Bladder microvascular endothelial cell (primary cell): Measurements from ENCODE around the gene KCNH3. TPM values are rescaled to one million over a fixed set of nuclear protein-coding genes. Genes with fewer than 3 reads are reported as not detected.

Source experiments
- total RNA-seq: library from RNA; depleted of rRNA; stranded (reverse); fragments of >200 nt; gene quantifications from 2 replicates; pipeline ENCODE4 v1.2.3, GENCODE V29; 2014

Gene KCNH3
- 0.06 TPM in 1 of 2 replicates, not detected in the other for total RNA-seq

GRCh38 chr12:49538510-49539403 lies at the start of gene KCNH3:
Gene KCNH3 (plus strand): TSS chr12:49539030. CDS start chr12:49539417, 387 bp downstream.

GRCh38 chr12:49567611-49568441 lies 29.0 kb downstream of the KCNH3 start, which contains the start of gene MCRS1:
Gene MCRS1 (minus strand): TSS chr12:49568142. CDS start chr12:49566731, 1,411 bp downstream.

GRCh38 chr12:49605539-49605938 lies 66.7 kb downstream of the KCNH3 start, which contains the start of gene FAM186B:
Gene FAM186B (minus strand): TSS chr12:49605639. CDS start chr12:49605477, 162 bp downstream.

Other genes with a start within 250 kb of the KCNH3 start
- gene PRPH, start 243.9 kb upstream of the KCNH3 start, total RNA-seq: not detected in 2 replicates
- gene TROAP, start 215.8 kb upstream of the KCNH3 start, total RNA-seq: 5.3 and 12.5 TPM in 2 replicates
- under 0.01 TPM in 1 of 2 replicates, not detected in the other for gene C1QL4, start 201.8 kb upstream of the KCNH3 start, total RNA-seq
- 0.16 and 0.94 TPM in 2 replicates for gene DNAJC22, start 192.1 kb upstream of the KCNH3 start, total RNA-seq
- 20.2 and 31.6 TPM in 2 replicates for gene SPATS2, start 171.6 kb upstream of the KCNH3 start, total RNA-seq
- 52.9 and 55.5 TPM in 2 replicates for gene MCRS1, start 29.1 kb downstream of the KCNH3 start, total RNA-seq
- under 0.01 and 0.06 TPM in 2 replicates for gene FAM186B, start 66.6 kb downstream of the KCNH3 start, total RNA-seq
- gene PRPF40B, start 84.5 kb downstream of the KCNH3 start, total RNA-seq: 2.1 and 5.3 TPM in 2 replicates
- 61.7 and 123 TPM in 2 replicates for gene FMNL3, start 168.4 kb downstream of the KCNH3 start, total RNA-seq
- gene TMBIM6, start 202.5 kb downstream of the KCNH3 start, total RNA-seq: 281 and 443 TPM in 2 replicates